Upper lobe of left lung (tissue), 6 donors: ENCODE measurements around the gene SLC35F3. TPM values are rescaled to one million over a fixed set of nuclear protein-coding genes. Genes with fewer than 3 reads are reported as not detected.

Source experiments
- ATAC-seq, 2 donors: fragments of 200-7000 bp; cut with Tn5 transposase; one replicate each; pipeline ENCODE4 v1.9.1; 2022; ENCODE audit warnings: mild to moderate bottlenecking in 2 of 2, moderate library complexity in 2 of 2; ENCODE audit not compliant: low FRiP score in 2 of 2
- DNase-seq, 2 donors: peaks; one replicate each; pipeline ENCODE4 v3.0.0-alpha.2; 2019 to 2020
- H3K27ac ChIP-seq, 4 donors: fragments of 200-600 bp; sonication (generic); one replicate each; pipeline ENCODE4 v1.5.1; 2016 to 2019
- H3K27me3 ChIP-seq, 4 donors: fragments of 200-600 bp; sonication (generic); one replicate each; pipeline ENCODE4 v1.5.1; 2017 to 2019
- H3K36me3 ChIP-seq, 4 donors: fragments of 200-600 bp; sonication (generic); one replicate each; pipeline ENCODE4 v1.5.1; 2016 to 2019
- H3K4me1 ChIP-seq, 4 donors: fragments of 200-600 bp; sonication (generic); one replicate each; pipeline ENCODE4 v1.5.1; 2018 to 2019
- H3K4me3 ChIP-seq, 4 donors: fragments of 200-600 bp; sonication (generic); one replicate each; pipeline ENCODE4 v1.5.1; 2017 to 2019; ENCODE audit warnings: mild to moderate bottlenecking in 2 of 4, moderate library complexity in 1 of 4
- H3K9me3 ChIP-seq, 4 donors: fragments of 200-600 bp; sonication (generic); one replicate each; pipeline ENCODE4 v1.5.1; 2018 to 2019
- EP300 ChIP-seq, 4 donors: sonication (generic); formaldehyde crosslinking; IDR thresholded peaks; one replicate each; pipeline ENCODE4 v1.5.1; 2017; ENCODE audit warnings: antibody characterized with exemption in 4 of 4, control low read depth in 2 of 4
- POLR2A ChIP-seq, 4 donors: fragments of 450-650 bp; IDR thresholded peaks; one replicate each; pipeline ENCODE4 v1.5.1; 2016 to 2017; ENCODE audit warnings: antibody characterized with exemption in 4 of 4, mild to moderate bottlenecking in 2 of 4
- POLR2AphosphoS5 ChIP-seq, 2 donors: sonication (generic); formaldehyde crosslinking; IDR thresholded peaks; one replicate each; pipeline ENCODE4 v1.5.1; 2017; ENCODE audit warnings: antibody characterized with exemption in 2 of 2
- WGBS, 2 donors: methylation state at CpG; one replicate each; pipeline ENCODE4 v1.1.5; 2017 to 2018; 5-methylcytosine and 5-hydroxymethylcytosine counted together
- total RNA-seq, 6 donors: library from RNA; depleted of rRNA in 4 of 6; stranded (reverse); fragments of >200 nt in 4 of 6; gene quantifications; one replicate each; pipeline versions ENCODE4 v1.1.0 to v1.2.1, GENCODE V29; 2016 to 2021
- TF ChIP-seq, protein P1 (sequence below), 6 experiments: fragments of 450-650 bp in 4 of 6; fragments of 200-600 bp in 2 of 6; sonication (generic) in 2 of 6; IDR thresholded peaks; one replicate each; pipeline ENCODE4 v1.5.1; 2016 to 2019; ENCODE audit warnings: antibody characterized with exemption in 6 of 6
- donor health status: DM: no; HTN: no; CAD: no; lungs with moderate emphysema.
- donor health status: DM: no; HTN: yes; CAD: no; lungs with severe emphysema.

Gene SLC35F3
- total RNA-seq, 6 donors from 2014 or later: 0.30 to 1.7 (median 0.40) TPM; not detected in 1

DNA sequence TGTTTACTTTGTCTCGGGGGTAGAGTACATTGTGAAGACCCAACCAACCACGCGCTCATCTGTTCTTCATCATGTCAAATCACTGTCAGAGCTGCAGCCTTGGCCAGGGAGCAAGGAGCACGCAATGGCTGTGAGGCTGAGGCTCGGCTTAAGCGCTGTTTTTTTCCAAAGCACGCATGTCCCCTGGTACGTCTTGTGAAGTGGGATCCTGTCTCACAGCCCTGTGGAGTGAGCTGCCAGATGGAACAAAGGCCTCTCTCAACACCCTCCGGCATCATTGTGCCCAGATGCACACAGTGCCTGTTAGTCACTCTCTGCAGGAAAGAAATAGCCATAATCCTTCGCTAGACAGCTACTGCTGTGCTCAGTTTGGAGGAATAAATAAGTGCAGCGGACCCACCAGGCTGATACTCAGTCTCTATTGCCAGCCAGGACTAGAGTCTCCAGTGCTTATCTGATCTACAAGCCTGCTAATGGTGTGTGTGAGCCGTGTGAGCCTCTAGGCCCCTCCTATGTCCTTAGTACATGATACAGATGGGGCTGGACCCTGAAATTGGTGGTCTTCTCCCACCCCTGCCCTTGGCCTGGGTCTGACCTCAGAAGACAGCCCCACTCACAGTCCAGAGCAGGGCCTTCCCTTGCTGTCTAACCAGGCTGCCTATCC lies 377.5 kb downstream of the SLC35F3 start:
- no peak for DNase-seq
- no peaks in the 10 kb centered on the region for H3K9me3 ChIP-seq
- 85 to 86% methylated on average over 8 to 12 of the region's 12 CpGs for WGBS, 2 donors
- no peaks in the 10 kb centered on the region for H3K27me3 ChIP-seq
- peak in 1 of 2 donors; percentile 6 for ATAC-seq
- no peak overlapping the region for H3K27ac ChIP-seq
- H3K4me1 ChIP-seq: no peaks in the 10 kb centered on the region
- H3K36me3 ChIP-seq: no peaks in the 10 kb centered on the region
- TF ChIP-seq, protein P1, sequence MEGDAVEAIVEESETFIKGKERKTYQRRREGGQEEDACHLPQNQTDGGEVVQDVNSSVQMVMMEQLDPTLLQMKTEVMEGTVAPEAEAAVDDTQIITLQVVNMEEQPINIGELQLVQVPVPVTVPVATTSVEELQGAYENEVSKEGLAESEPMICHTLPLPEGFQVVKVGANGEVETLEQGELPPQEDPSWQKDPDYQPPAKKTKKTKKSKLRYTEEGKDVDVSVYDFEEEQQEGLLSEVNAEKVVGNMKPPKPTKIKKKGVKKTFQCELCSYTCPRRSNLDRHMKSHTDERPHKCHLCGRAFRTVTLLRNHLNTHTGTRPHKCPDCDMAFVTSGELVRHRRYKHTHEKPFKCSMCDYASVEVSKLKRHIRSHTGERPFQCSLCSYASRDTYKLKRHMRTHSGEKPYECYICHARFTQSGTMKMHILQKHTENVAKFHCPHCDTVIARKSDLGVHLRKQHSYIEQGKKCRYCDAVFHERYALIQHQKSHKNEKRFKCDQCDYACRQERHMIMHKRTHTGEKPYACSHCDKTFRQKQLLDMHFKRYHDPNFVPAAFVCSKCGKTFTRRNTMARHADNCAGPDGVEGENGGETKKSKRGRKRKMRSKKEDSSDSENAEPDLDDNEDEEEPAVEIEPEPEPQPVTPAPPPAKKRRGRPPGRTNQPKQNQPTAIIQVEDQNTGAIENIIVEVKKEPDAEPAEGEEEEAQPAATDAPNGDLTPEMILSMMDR (IDR thresholded peaks at IDR 0.05): no peak
- no peak for TF ChIP-seq POLR2AphosphoS5 (IDR thresholded peaks at IDR 0.05)
- TF ChIP-seq POLR2A (IDR thresholded peaks at IDR 0.05): no peak
- TF ChIP-seq EP300 (IDR thresholded peaks at IDR 0.05): no peak
- no peak overlapping the region for H3K4me3 ChIP-seq

DNA sequence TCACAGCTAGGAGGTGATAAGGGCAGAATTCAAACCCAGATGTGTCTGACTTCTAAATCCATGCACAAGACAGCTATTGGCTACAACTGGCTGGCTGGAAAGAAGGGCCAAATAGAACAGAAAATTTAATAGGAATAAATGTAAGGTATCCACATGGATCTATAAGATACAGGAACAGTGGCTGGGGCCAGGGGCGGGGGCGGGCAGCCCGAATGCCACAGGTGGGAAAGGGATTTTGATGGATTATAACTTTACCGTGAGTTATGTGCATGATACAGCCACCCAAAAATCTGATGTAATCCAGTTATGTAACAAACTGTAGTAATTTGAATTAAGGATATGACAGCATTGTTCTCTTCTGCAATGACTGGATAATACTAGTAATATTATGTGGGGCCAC lies 381.7 kb downstream of the SLC35F3 start:
- 93 to 95% methylated on average over 4 of the region's 4 CpGs for WGBS, 2 donors
- TF ChIP-seq, protein P1 (IDR thresholded peaks at IDR 0.05): no peak
- TF ChIP-seq EP300 (IDR thresholded peaks at IDR 0.05): no peak
- TF ChIP-seq POLR2A (IDR thresholded peaks at IDR 0.05): no peak
- no peak for TF ChIP-seq POLR2AphosphoS5 (IDR thresholded peaks at IDR 0.05)
- ATAC-seq: no peak
- no peak overlapping the region for H3K27ac ChIP-seq
- H3K9me3 ChIP-seq: peaks cover 0 to 6% (median 5%) of the 10 kb centered on the region in 4 donors
- peak in 1 of 2 donors; percentile 59 for DNase-seq
- H3K36me3 ChIP-seq: no peaks in the 10 kb centered on the region
- no peaks in the 10 kb centered on the region for H3K4me1 ChIP-seq
- no peaks in the 10 kb centered on the region for H3K27me3 ChIP-seq
- no peak overlapping the region for H3K4me3 ChIP-seq

DNA sequence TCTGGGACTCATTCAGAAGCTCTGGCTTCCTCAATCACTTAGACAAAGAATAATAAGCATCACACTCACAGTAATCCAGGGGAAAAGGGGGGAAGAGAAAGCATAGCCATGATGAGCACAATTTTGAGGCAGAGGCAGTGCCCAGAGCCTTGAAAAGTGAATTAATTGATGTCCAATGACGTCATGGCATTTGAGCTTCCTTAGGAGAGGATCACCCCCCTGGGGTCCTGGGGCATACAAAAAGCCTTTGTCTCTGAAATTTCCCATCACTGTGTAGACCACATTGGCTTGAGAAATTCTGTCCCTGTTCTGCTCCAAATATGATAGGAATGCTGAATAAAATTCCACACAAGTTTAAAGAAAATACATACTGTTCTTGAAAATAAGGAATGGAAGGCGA lies 384.5 kb downstream of the SLC35F3 start:
- 78 to 85% methylated on average over 2 of the region's 2 CpGs for WGBS, 2 donors

DNA sequence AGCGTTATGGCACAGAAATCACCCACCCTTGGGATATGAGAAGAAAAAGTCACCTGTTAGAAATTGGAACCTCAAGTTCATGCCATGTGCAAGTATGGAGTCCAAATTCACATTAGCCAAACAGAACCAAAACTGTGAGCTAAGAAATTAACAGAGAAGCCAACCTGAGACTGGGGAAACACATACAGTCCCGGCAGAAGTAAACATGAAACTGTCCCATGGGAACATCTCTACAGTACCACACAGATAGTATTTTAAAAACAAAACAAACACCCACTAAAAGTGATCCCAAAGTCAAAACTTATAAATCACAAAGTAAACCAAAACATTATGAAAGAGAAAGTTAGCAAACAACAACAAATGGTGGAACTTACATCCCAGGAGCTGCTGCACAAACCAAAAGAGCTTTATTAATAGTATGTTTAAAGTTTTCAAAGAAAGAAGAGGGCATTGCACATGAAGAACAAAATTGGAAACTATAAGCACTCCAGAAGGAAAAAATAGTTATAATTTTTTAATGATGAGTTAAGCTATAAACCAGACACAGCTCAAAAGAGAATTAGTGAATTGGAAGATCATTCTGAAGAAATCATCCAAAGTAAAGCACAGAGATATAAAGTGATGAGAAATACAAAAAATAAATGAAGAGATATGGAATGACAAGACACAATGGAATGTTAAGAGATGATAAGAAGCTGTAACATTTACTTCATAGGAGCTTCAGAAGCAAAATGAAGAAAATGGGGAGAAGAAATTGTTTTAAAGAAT lies 385.2 kb downstream of the SLC35F3 start:
- TF ChIP-seq POLR2A (IDR thresholded peaks at IDR 0.05) (no peak), POLR2AphosphoS5 (IDR thresholded peaks at IDR 0.05) (no peak), EP300 (IDR thresholded peaks at IDR 0.05) (no peak)
- TF ChIP-seq, protein P1 (IDR thresholded peaks at IDR 0.05): no peak
- H3K4me1 ChIP-seq: no peaks in the 10 kb centered on the region
- H3K9me3 ChIP-seq: peaks cover 0 to 6% (median 5%) of the 10 kb centered on the region in 4 donors
- H3K4me3 ChIP-seq: no peak overlapping the region
- no peaks in the 10 kb centered on the region for H3K36me3 ChIP-seq
- no peaks in the 10 kb centered on the region for H3K27me3 ChIP-seq
- no peak overlapping the region for H3K27ac ChIP-seq
- ATAC-seq: no peak
- DNase-seq: no peak
- 95 to 96% methylated on average over 2 of the region's 2 CpGs for WGBS, 2 donors

More for the DNA sequence above, 384.5 kb downstream of the SLC35F3 start:
- no peaks in the 10 kb centered on the region for H3K36me3 ChIP-seq
- no peak for DNase-seq
- H3K4me3 ChIP-seq: no peak overlapping the region
- H3K9me3 ChIP-seq: peaks cover 0 to 6% (median 5%) of the 10 kb centered on the region in 4 donors
- TF ChIP-seq, protein P1 (IDR thresholded peaks at IDR 0.05): no peak
- no peak for TF ChIP-seq POLR2A (IDR thresholded peaks at IDR 0.05)
- TF ChIP-seq POLR2AphosphoS5 (IDR thresholded peaks at IDR 0.05): no peak
- no peak for TF ChIP-seq EP300 (IDR thresholded peaks at IDR 0.05)
- no peaks in the 10 kb centered on the region for H3K4me1 ChIP-seq
- no peak for ATAC-seq
- no peaks in the 10 kb centered on the region for H3K27me3 ChIP-seq
- no peak overlapping the region for H3K27ac ChIP-seq
